ENCODE results near the gene NSD1. TPM values are rescaled to one million over a fixed set of nuclear protein-coding genes. Genes with fewer than 3 reads are reported as not detected.

The NSD1 gene
- total RNA-seq, 2 experiments from 2014 or later, result 50.2 to 51.7 TPM

DNA sequence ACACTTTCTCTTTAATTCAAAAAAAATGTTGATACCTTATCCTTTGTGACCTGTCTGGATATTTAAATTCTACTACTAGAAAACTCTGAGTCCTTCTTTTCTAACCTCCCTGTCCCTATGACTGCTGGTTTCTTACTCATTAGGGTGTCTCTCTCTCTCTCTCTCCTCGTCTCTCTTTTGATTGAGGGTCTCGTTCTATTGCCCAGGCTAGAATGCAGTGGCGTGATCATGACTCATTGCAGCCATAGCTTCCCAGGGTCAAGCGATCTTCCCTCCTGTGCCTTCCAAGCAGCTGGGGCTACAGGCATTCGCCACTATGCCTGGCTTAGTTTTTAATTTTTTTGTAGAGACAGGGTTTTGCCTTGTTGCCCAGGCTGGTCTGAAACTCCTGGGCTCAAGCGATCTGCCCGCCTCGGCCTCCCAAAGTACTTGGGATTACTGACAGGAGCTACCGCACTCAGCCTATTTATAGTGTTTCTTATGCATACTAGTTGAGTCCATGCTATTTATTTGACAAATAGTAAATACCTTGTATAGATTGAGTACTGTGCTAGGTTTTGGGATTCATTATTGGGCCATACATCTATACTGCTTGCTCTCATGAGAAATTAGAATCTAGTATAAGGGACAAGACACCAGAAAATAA lies 61.9 kb downstream of the NSD1 start:
- CTCF ChIA-PET, result interaction anchor here (0.5 kb wide), 1 partner anchor 933 kb away, joined by 4 read pairs; no protein-coding TSS in a partner anchor
- intact Hi-C loops (cut with micrococcal nuclease), result no loop called here
- DNase-seq, result no peak
- H3K27ac Mint-ChIP-seq, result no peak overlapping the region
- peaks cover 8% of the 10 kb centered on the region for H3K4me1 Mint-ChIP-seq (ENCODE audit: low read depth)
- no peaks in the 10 kb centered on the region for H3K27me3 Mint-ChIP-seq (ENCODE audit: low read depth)
- H3K36me3 Mint-ChIP-seq (ENCODE audit: low read depth), result peaks cover 6% of the 10 kb centered on the region
- no peak overlapping the region for H3K4me3 Mint-ChIP-seq
- H3K9me3 Mint-ChIP-seq, result no peaks in the 10 kb centered on the region

DNA sequence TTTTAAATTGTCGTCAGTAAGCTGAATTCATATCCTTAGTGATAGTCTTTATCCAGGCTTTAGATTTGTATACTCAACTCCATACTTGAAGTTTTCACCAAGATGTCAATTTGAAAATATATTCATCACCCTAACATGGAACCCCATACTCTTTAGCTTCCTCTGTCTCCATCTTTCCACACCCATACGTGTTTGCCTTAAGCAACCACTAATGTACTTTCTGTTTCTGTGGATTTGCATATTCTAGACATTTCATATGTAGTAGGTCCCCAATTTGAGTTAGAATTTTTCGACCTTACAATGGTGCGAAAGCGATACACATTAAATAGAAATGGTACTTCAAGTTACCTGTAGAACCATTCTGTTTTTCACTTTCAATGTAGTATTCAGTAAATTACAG lies 65.2 kb downstream of the NSD1 start:
- intact Hi-C loops (cut with micrococcal nuclease), result no loop called here
- H3K9me3 Mint-ChIP-seq, result no peaks in the 10 kb centered on the region
- no peak overlapping the region for H3K27ac Mint-ChIP-seq
- peaks cover 14% of the 10 kb centered on the region for H3K4me1 Mint-ChIP-seq (ENCODE audit: low read depth)
- H3K36me3 Mint-ChIP-seq (ENCODE audit: low read depth), result peaks cover 7% of the 10 kb centered on the region
- no peaks in the 10 kb centered on the region for H3K27me3 Mint-ChIP-seq (ENCODE audit: low read depth)
- H3K4me3 Mint-ChIP-seq, result no peak overlapping the region
- CTCF ChIA-PET, result interaction anchor here (0.6 kb wide), 1 partner anchor 100 kb away, joined by 3 read pairs; no protein-coding TSS in a partner anchor
- DNase-seq, result no peak

DNA sequence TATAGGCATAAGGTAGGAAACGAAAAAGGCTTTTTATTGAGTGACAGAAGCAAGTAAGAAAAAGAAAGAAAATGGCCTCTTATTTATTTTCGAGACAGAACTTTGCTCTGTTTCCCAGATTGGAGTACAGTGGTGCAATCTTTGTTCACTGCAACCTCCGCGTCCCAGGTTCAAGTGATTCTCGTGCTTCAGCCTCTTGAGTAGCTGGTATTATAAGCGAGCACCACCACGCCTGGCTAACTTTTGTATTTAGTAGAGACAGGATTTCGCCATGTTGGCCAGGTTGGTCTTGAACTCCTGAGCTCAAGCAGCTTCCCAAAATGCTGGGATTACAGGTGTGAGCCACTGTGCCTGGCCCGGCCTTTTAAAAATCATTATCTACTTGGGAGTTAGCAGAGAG lies 70.7 kb downstream of the NSD1 start:
- DNase-seq, result no peak
- intact Hi-C loops (cut with micrococcal nuclease), result loop anchor here (10.0 kb wide), 1 partner anchor 59 kb away; no protein-coding TSS in a partner anchor
- no peaks in the 10 kb centered on the region for H3K27me3 Mint-ChIP-seq (ENCODE audit: low read depth)
- H3K36me3 Mint-ChIP-seq (ENCODE audit: low read depth), result peaks cover 7% of the 10 kb centered on the region
- H3K4me1 Mint-ChIP-seq (ENCODE audit: low read depth), result peaks cover 6% of the 10 kb centered on the region
- no peak overlapping the region for H3K27ac Mint-ChIP-seq
- CTCF ChIA-PET, result interaction anchor here (1.2 kb wide), 1 partner anchor 94 kb away, joined by 4 read pairs; no protein-coding TSS in a partner anchor
- H3K9me3 Mint-ChIP-seq, result no peaks in the 10 kb centered on the region
- no peak overlapping the region for H3K4me3 Mint-ChIP-seq

DNA sequence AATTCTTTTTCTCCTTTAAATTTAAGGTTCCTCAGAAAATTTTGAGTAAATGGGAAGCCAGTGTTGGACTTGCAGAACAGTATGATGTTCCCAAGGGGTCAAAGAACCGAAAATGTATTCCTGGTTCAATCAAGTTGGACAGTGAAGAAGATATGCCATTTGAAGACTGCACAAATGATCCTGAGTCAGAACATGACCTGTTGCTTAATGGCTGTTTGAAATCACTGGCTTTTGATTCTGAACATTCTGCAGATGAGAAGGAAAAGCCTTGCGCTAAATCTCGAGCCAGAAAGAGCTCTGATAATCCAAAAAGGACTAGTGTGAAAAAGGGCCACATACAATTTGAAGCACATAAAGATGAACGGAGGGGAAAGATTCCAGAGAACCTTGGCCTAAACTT lies 76.0 kb downstream of the NSD1 start:
- no peak for DNase-seq
- intact Hi-C loops (cut with micrococcal nuclease), result loop anchor here (10.0 kb wide), 1 partner anchor 65 kb away; no protein-coding TSS in a partner anchor
- Mint-ChIP-seq H3K27me3 (ENCODE audit: low read depth) (no peaks in the 10 kb centered on the region), H3K36me3 (ENCODE audit: low read depth) (peaks cover 38% of the 10 kb centered on the region), H3K9me3 (no peaks in the 10 kb centered on the region), H3K4me1 (ENCODE audit: low read depth) (no peaks in the 10 kb centered on the region), H3K4me3 (no peak overlapping the region), H3K27ac (no peak overlapping the region)
- CTCF ChIA-PET, result interaction anchor here (0.6 kb wide), 1 partner anchor 34 kb away, joined by 3 read pairs; no protein-coding TSS in a partner anchor

DNA sequence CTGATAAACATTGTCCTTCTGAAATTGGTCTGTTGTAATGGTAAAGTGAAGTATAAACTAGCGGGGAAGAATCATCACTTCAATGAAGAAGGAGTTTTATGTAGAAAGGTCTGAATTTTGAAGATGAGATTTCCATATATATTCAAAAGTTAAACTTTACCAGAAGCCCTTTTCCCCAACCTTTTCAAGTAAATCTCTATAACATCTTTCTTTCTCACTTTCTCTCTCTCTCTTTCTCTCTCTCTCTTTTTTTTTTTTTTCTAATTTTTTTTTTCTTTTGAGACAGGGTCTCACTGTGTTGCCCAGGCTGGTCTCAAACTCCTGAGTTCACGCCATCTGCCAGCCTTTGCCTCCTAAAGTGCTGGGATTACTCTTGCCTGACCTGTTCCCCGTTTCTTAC lies 78.7 kb downstream of the NSD1 start:
- intact Hi-C loops (cut with micrococcal nuclease), result no loop called here
- Mint-ChIP-seq H3K27ac (no peak overlapping the region), H3K36me3 (ENCODE audit: low read depth) (peaks cover 44% of the 10 kb centered on the region), H3K9me3 (no peaks in the 10 kb centered on the region), H3K4me1 (ENCODE audit: low read depth) (peaks cover 9% of the 10 kb centered on the region), H3K27me3 (ENCODE audit: low read depth) (no peaks in the 10 kb centered on the region), H3K4me3 (no peak overlapping the region)
- DNase-seq, result no peak
- CTCF ChIA-PET, result no interaction called here

DNA sequence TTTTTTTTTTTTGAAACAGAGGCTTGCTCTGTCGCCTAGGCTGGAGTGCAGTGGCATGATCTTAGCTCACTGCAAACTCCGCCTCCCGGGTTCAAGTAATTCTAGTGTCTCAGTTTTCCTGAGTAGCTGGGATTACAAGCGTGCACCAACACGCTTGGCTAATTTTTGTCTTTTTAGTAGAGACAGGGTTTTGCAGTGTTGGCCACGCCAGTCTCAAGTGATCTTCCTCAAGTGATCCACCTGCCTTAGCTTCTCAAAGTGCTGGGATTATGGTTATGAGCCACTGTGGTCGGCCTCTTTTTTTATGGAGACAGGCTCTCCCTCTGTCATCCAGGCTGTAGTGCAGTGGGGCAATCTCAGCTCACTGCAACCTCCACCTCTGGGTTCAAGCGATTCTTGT lies 87.0 kb downstream of the NSD1 start:
- H3K27ac Mint-ChIP-seq, result no peak overlapping the region
- no peaks in the 10 kb centered on the region for H3K27me3 Mint-ChIP-seq (ENCODE audit: low read depth)
- H3K4me3 Mint-ChIP-seq, result no peak overlapping the region
- H3K4me1 Mint-ChIP-seq (ENCODE audit: low read depth), result peaks cover 32% of the 10 kb centered on the region
- CTCF ChIA-PET, result no interaction called here
- peaks cover 17% of the 10 kb centered on the region for H3K36me3 Mint-ChIP-seq (ENCODE audit: low read depth)
- no peaks in the 10 kb centered on the region for H3K9me3 Mint-ChIP-seq
- DNase-seq, result no peak
- intact Hi-C loops (cut with micrococcal nuclease), result loop anchor here (10.0 kb wide), 1 partner anchor 56 kb away; no protein-coding TSS in a partner anchor

DNA sequence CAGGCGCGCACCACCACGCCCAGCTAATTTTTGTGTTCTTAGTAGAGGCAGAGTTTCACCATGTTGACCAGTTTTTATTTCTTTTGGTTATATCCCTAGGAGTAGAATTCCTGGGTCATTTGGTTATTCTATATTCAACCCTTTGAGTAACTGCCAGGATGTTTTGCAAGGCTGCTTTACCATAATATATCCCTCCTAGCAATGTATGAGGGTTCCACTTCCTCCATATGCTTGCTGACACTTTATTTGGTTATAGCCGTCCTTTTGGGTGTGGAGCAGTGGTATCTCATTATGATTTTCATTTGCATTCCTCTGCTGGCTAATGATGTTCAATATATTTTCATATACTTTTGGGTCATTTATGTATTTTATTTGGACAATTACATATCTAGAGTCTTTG lies 88.7 kb downstream of the NSD1 start:
- DNase-seq, result no peak
- H3K27ac Mint-ChIP-seq, result no peak overlapping the region
- H3K4me3 Mint-ChIP-seq, result no peak overlapping the region
- intact Hi-C loops (cut with micrococcal nuclease), result loop anchor here (10.0 kb wide), 1 partner anchor 57 kb away; no protein-coding TSS in a partner anchor
- no peaks in the 10 kb centered on the region for H3K9me3 Mint-ChIP-seq
- H3K4me1 Mint-ChIP-seq (ENCODE audit: low read depth), result peaks cover 30% of the 10 kb centered on the region
- H3K36me3 Mint-ChIP-seq (ENCODE audit: low read depth), result peaks cover 12% of the 10 kb centered on the region
- CTCF ChIA-PET, result no interaction called here
- no peaks in the 10 kb centered on the region for H3K27me3 Mint-ChIP-seq (ENCODE audit: low read depth)

DNA sequence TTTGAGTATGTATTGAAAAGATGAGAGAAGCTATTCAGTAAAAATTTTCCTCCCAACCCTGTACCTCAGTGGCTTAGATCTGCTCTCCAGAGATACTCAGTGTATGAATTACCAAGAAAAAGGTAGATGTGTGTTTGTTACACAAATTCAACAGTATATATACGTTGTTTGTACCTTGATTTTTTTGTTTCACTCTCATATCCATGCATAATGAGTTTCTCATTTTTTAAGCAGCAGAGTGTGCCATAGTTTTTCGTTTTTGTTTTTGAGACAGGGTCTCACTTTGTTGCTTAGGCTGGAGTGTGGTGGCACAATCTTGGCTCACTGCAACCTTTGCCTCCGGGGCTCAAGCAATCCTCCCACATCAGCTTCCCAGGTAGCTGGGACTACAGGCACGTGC lies 92.2 kb downstream of the NSD1 start:
- no peak overlapping the region for H3K4me3 Mint-ChIP-seq
- no peak for DNase-seq
- CTCF ChIA-PET, result no interaction called here
- no peaks in the 10 kb centered on the region for H3K9me3 Mint-ChIP-seq
- H3K27ac Mint-ChIP-seq, result no peak overlapping the region
- peaks cover 20% of the 10 kb centered on the region for H3K4me1 Mint-ChIP-seq (ENCODE audit: low read depth)
- intact Hi-C loops (cut with micrococcal nuclease), result loop anchor here (10.0 kb wide), 1 partner anchor 61 kb away; no protein-coding TSS in a partner anchor
- H3K36me3 Mint-ChIP-seq (ENCODE audit: low read depth), result peaks cover 13% of the 10 kb centered on the region
- no peaks in the 10 kb centered on the region for H3K27me3 Mint-ChIP-seq (ENCODE audit: low read depth)

DNA sequence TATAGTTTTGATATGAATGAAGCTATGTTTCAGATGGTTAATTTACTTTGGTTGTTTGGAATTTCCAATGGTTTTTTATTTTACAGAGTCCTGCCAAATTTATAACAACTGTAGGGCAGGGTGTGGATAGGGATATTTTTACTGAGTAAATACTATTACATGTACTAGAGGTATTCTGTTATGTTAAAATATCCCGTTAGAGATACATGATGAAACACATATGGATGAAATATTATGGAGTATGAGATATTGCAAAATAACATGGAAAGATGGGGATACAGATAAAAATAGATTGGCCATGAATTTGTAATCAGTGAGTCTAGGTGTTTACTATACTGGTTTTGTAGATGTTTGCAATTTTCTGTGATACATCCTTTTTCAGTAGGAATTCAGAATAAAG lies 93.3 kb downstream of the NSD1 start:
- H3K9me3 Mint-ChIP-seq, result no peaks in the 10 kb centered on the region
- peaks cover 8% of the 10 kb centered on the region for H3K36me3 Mint-ChIP-seq (ENCODE audit: low read depth)
- H3K27me3 Mint-ChIP-seq (ENCODE audit: low read depth), result no peaks in the 10 kb centered on the region
- no peak overlapping the region for H3K27ac Mint-ChIP-seq
- CTCF ChIA-PET, result interaction anchor here (0.6 kb wide), 1 partner anchor 105 kb away, joined by 3 read pairs; no protein-coding TSS in a partner anchor
- no peak overlapping the region for H3K4me3 Mint-ChIP-seq
- intact Hi-C loops (cut with micrococcal nuclease), result loop anchor here (10.0 kb wide), 1 partner anchor 62 kb away; no protein-coding TSS in a partner anchor
- DNase-seq, result no peak
- peaks cover 16% of the 10 kb centered on the region for H3K4me1 Mint-ChIP-seq (ENCODE audit: low read depth)

DNA sequence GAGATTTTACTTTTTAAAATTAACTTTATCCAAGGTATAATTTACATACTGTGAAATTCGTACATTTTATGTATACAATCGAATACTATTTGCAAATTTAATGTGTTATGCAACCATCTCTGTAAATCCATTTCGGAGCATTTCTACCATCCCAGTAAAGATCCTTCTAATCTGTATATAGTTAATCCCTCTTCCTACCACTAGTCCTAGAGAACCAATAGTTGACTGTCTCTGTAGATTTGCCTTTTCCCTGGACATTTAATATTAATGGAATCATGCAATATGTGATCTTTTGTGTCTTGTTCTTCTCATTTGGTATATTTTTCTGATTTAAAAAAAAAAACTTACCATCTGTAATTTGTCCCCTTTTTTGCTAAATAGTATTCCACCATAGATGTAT lies 95.2 kb downstream of the NSD1 start:
- H3K9me3 Mint-ChIP-seq, result no peaks in the 10 kb centered on the region
- intact Hi-C loops (cut with micrococcal nuclease), result loop anchor here (10.0 kb wide), 1 partner anchor 64 kb away; no protein-coding TSS in a partner anchor
- no peak overlapping the region for H3K27ac Mint-ChIP-seq
- CTCF ChIA-PET, result no interaction called here
- peaks cover 12% of the 10 kb centered on the region for H3K4me1 Mint-ChIP-seq (ENCODE audit: low read depth)
- H3K4me3 Mint-ChIP-seq, result no peak overlapping the region
- H3K27me3 Mint-ChIP-seq (ENCODE audit: low read depth), result no peaks in the 10 kb centered on the region
- DNase-seq, result no peak
- peaks cover 8% of the 10 kb centered on the region for H3K36me3 Mint-ChIP-seq (ENCODE audit: low read depth)

DNA sequence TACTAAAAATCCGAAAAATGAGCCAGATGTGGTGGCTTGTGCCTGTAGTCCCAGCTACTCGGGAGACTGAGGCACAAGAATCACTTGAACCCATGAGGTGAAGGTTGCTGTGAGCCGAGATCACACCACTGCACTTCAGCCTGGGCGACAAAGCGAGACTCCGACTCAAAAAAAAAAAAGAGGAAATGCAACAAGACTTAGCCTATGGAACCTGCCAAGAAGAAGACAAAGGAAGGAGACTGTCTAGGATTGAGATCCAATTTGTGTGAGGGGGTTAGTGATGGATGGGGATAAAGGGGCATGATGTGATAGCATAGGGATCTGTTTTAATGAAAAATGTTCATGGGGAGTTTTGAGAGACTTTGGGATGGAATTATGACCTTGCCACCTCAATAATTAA lies 97.1 kb downstream of the NSD1 start:
- Mint-ChIP-seq H3K4me3 (no peak overlapping the region), H3K27me3 (ENCODE audit: low read depth) (no peaks in the 10 kb centered on the region), H3K36me3 (ENCODE audit: low read depth) (peaks cover 7% of the 10 kb centered on the region), H3K9me3 (no peaks in the 10 kb centered on the region), H3K27ac (no peak overlapping the region), H3K4me1 (ENCODE audit: low read depth) (peaks cover 10% of the 10 kb centered on the region)
- CTCF ChIA-PET, result interaction anchor here (0.6 kb wide), 1 partner anchor 22 kb away, joined by 4 read pairs; no protein-coding TSS in a partner anchor
- intact Hi-C loops (cut with micrococcal nuclease), result no loop called here
- DNase-seq, result no peak

DNA sequence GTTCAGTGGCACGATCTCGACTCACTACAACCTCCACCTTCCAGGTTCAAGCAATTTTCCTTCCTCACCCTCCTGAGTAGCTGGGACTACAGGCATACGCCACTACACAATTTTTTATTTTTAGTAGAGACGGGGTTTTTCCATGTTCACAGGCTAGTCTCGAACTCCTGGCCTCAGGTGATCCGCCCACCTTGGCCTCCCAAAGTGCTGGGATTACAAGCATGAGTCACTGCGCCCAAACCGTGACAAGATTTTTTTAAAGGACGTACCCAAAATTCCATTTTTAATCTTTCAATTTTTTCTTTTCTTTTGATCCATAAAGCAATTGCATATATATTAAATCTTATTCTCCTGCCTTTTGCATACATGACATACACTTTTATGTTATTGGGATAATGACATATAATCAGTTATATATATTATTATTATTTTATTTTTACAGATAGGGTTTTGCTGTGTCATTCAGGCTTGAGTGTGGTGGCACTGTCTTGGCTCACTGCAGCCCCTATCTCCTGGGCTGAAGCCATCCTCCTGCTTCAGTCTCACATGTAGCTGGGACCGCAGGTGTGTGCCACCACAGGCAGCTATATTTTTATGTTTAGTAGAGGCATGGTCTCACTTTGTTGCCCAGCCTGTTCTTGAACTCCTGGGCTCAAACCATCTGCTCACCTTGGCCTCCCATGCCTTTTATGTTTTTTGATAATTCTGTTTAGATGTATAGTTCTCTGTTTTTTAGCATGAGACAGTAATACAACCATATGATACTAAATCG lies 98.1 kb downstream of the NSD1 start:
- Mint-ChIP-seq H3K36me3 (ENCODE audit: low read depth) (peaks cover 10% of the 10 kb centered on the region), H3K4me1 (ENCODE audit: low read depth) (peaks cover 10% of the 10 kb centered on the region), H3K4me3 (no peak overlapping the region), H3K9me3 (no peaks in the 10 kb centered on the region), H3K27me3 (ENCODE audit: low read depth) (no peaks in the 10 kb centered on the region), H3K27ac (no peak overlapping the region)
- CTCF ChIA-PET, result no interaction called here
- intact Hi-C loops (cut with micrococcal nuclease), result no loop called here
- no peak for DNase-seq
